Mononuclear cell (primary cell): Measurements from ENCODE around the gene SKIC3. TPM values are rescaled to one million over a fixed set of nuclear protein-coding genes. Genes with fewer than 3 reads are reported as not detected.
A peak's percentile ranks its signal among the peaks of the same experiment; 100 is the strongest.

Source experiments
- H3K27me3 ChIP-seq: 2 replicates; pipeline ENCODE4 v1.6.0; 2011; ENCODE audit warnings: low read length, control low read depth; ENCODE audit not compliant: insufficient read depth
- H3K4me1 ChIP-seq: 2 replicates; pipeline ENCODE4 v1.5.1; 2011; ENCODE audit warnings: mild to moderate bottlenecking, low read length, control low read depth; ENCODE audit not compliant: insufficient read depth
- H3K4me3 ChIP-seq: 2 replicates; pipeline ENCODE4 v1.5.1; 2011; ENCODE audit warnings: mild to moderate bottlenecking, low read length, moderate library complexity
- H3K9me3 ChIP-seq: 2 replicates; pipeline ENCODE4 v1.5.1; 2011; ENCODE audit warnings: low read depth, mild to moderate bottlenecking, control low read depth, low read length
- total RNA-seq: library from RNA; depleted of rRNA; stranded (reverse); fragments of >200 nt; gene quantifications from one replicate; pipeline ENCODE4 v1.2.3, GENCODE V29; 2012

The SKIC3 gene
- 65.0 TPM for total RNA-seq

DNA sequence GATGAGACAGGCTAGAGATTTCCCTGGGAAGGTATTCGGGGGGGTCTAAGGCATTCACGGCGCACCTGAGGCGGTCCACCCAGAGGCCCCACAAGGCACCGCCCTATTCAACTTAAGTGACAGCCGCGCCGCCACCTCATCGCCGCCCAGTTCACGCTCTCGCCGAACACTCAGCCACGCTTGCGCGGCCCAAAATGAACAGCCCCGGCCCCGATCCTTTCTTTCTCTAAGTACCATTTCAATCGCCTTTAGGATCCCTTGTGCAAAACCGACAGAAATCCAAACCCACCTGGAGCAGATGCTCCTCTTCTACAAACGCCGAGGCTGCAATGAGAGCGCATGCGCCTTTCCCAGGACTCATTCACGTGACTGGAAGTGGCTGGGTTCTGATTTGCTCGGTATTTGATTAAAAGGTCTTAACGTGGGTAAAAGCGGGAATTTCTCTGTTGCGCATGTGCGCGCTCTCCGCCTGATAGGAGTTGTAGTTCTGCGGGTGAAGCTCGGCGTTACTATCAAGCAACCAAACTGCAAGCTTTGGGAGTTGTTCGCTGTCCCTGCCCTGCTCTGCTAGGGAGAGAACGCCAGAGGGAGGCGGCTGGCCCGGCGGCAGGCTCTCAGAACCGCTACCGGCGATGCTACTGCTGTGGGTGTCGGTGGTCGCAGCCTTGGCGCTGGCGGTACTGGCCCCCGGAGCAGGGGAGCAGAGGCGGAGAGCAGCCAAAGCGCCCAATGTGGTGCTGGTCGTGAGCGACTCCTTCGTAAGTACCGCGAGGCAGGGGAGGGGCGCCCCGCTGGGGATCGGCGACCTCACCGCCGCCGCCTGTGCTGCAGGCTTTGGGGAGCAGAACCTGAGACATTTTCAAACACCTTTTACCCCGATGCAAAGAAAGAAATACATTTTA lies at the start of gene SKIC3, which contains the start of gene ARSK:
SKIC3 (minus strand) TSS at position 331 of the 902 bp plus-strand sequence. CDS start 7,827 bp downstream, outside the sequence.
ARSK (plus strand) TSS at position 455 of the 902 bp plus-strand sequence; CDS start at position 633, 178 bp downstream.
- H3K4me3 ChIP-seq = peak within 1 kb of the TSS; percentile 77

GRCh38 chr5:95600557-95600956 lies 45.8 kb upstream of the SKIC3 start:
- Histone ChIP-seq H3K9me3 (no peaks in the 10 kb centered on the region), H3K4me3 (no peak overlapping the region), H3K27me3 (no peaks in the 10 kb centered on the region), H3K4me1 (no peaks in the 10 kb centered on the region)

More for the DNA sequence above, at the start of gene SKIC3, which contains the start of gene ARSK:
- H3K9me3 ChIP-seq = no peaks in the 10 kb centered on the region
- peaks cover 21% of the 10 kb centered on the region for H3K4me1 ChIP-seq
- no peaks in the 10 kb centered on the region for H3K27me3 ChIP-seq

DNA sequence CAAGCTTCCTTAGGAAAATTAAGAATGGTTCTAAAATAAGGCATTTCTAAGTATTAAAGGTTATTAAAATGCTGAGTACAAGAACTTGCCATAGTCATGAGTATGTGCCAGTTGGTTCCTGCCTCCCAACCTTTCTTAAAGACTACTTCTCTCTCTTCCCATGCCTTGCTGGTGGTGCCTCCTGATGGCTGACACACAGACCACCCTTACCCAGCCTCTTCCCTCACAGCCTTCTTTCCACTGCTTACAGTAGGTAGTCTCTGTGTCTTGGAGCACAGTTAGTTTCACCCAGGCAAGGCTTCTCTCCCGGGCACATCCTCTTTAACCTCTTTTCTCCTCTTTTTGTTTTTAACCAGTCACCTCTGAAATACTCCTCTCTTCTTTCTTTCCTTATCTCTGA lies 44.5 kb upstream of the SKIC3 start:
- no peaks in the 10 kb centered on the region for H3K9me3 ChIP-seq

GRCh38 chr5:95595289-95595931 lies 40.6 kb upstream of the SKIC3 start:
- H3K27me3 ChIP-seq = no peaks in the 10 kb centered on the region
- no peaks in the 10 kb centered on the region for H3K9me3 ChIP-seq
- no peak overlapping the region for H3K4me3 ChIP-seq
- H3K4me1 ChIP-seq = no peaks in the 10 kb centered on the region

More for the DNA sequence above, 44.5 kb upstream of the SKIC3 start:
- H3K4me3 ChIP-seq = no peak overlapping the region
- H3K27me3 ChIP-seq = no peaks in the 10 kb centered on the region
- no peaks in the 10 kb centered on the region for H3K4me1 ChIP-seq

DNA sequence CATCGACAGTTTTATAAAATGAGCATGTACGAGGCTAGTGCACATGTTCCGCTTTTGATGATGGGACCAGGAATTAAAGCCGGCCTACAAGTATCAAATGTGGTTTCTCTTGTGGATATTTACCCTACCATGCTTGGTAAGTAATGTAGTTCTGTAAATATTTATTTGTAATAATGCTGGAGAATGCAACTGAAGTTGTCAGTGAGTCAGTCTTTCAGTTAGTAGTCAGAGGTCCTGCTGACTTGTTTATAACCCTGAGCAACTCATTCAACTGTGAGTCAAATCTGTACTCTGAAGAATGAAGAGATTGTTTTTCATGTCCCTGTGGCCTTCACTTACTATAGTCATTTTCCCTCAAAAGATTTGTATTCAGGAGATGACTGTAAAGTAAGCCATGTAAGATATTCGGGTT lies 36.7 kb upstream of the SKIC3 start:
- Histone ChIP-seq H3K4me3 (no peak overlapping the region), H3K27me3 (no peaks in the 10 kb centered on the region), H3K9me3 (no peaks in the 10 kb centered on the region), H3K4me1 (no peaks in the 10 kb centered on the region)

GRCh38 chr5:95590880-95591279 lies 36.1 kb upstream of the SKIC3 start:
- no peaks in the 10 kb centered on the region for H3K9me3 ChIP-seq
- no peaks in the 10 kb centered on the region for H3K4me1 ChIP-seq
- H3K27me3 ChIP-seq = no peaks in the 10 kb centered on the region
- H3K4me3 ChIP-seq = no peak overlapping the region

GRCh38 chr5:95583992-95584391 lies 29.2 kb upstream of the SKIC3 start:
- no peak overlapping the region for H3K4me3 ChIP-seq
- no peaks in the 10 kb centered on the region for H3K4me1 ChIP-seq
- no peaks in the 10 kb centered on the region for H3K27me3 ChIP-seq
- no peaks in the 10 kb centered on the region for H3K9me3 ChIP-seq

GRCh38 chr5:95581576-95581975 lies 26.8 kb upstream of the SKIC3 start:
- Histone ChIP-seq H3K4me1 (no peaks in the 10 kb centered on the region), H3K4me3 (no peak overlapping the region), H3K27me3 (no peaks in the 10 kb centered on the region), H3K9me3 (no peaks in the 10 kb centered on the region)

GRCh38 chr5:95572016-95572415 lies 17.2 kb upstream of the SKIC3 start:
- Histone ChIP-seq H3K4me3 (no peak overlapping the region), H3K27me3 (no peaks in the 10 kb centered on the region), H3K4me1 (no peaks in the 10 kb centered on the region), H3K9me3 (no peaks in the 10 kb centered on the region)

DNA sequence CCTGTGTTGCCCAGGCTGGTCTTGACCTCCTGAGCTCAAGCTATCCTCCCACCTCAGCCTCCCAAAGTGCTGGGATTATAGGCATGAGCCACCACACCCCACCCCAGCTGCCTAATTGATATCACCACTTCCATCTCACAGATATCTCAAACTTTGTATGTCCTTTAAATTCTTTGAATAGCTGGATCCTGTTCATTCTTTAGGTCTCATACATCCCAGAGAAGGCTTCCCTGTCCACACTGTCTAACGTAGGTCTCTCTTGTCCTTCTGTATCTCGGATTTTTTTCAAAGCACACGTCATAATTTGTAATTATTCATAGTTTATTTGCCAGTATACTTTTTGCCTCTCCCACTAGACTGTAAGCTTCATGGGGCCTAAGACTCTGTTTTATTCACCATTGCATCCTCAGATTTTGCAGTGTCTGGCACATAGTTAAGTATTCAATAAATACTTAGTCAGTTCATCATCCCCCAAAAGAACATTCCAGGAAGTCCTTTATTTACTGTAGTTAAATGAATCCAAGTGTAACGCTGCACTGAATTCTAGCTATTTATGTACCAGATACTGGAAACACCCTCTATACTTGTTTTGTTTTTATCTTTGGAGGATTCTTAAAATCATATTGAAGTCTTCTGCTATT lies 10.6 kb upstream of the SKIC3 start:
- H3K27me3 ChIP-seq = no peaks in the 10 kb centered on the region
- no peaks in the 10 kb centered on the region for H3K4me1 ChIP-seq
- H3K4me3 ChIP-seq = no peak overlapping the region
- H3K9me3 ChIP-seq = no peaks in the 10 kb centered on the region

DNA sequence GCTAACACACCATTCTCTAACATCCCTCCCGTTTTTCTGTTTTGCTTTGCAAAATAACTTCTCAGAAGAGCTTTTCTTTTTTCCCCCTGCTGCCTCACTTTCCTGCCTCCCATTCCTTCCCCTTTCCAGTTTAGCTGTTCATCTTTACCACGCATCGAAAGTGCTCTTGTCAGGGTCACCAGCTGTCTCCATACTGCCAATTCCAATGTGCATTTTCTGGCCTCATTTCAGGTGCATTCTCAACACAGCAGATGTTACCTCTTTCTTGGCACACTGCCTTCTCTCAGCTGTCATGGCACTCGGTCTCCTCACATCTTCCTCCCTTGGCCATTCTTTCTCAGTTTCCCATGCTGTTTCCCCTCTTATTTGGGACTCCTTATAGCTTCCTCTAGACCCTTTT lies 9.7 kb upstream of the SKIC3 start:
- Histone ChIP-seq H3K4me3 (no peak overlapping the region), H3K4me1 (no peaks in the 10 kb centered on the region), H3K9me3 (no peaks in the 10 kb centered on the region), H3K27me3 (no peaks in the 10 kb centered on the region)

DNA sequence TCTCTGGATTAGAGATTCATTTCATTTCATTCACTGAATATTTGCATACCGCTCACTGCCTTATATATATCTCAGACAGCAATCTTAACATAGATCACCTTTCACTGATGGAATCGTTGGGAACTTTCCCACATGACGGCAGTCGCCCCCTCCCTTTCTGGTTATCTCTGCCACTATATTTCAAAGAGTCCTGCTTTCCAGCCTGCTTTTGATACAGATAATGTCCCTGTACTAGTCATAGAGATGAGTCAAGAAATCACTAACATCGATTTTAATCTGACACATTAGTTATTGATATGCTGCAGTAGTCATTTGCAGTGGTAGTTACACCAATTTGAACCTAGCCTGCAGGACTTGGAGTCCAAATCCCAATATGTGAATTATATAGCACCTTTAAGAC lies 8.6 kb upstream of the SKIC3 start:
- Histone ChIP-seq H3K4me1 (no peaks in the 10 kb centered on the region), H3K9me3 (no peaks in the 10 kb centered on the region), H3K4me3 (no peak overlapping the region), H3K27me3 (no peaks in the 10 kb centered on the region)

DNA sequence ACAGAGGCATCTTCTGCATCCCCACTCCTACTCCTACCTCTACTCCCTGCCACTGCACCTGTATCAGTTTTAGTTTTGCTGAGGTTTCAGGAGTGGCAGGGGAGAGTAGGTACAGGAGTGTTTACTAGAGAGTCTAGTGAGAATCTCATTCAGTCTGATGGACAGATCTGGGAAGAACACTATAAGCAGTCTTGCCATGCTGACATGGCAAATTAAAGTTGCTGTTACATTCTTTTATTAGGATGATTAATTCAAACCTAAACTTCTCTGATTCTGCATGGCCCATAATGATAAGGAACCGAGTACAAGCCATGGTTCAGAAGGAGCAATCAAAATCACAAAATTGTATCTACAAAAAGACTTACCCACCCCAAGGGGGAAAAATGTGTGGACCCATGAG lies 7.5 kb upstream of the SKIC3 start:
- H3K4me1 ChIP-seq = no peaks in the 10 kb centered on the region
- H3K27me3 ChIP-seq = no peaks in the 10 kb centered on the region
- H3K4me3 ChIP-seq = no peak overlapping the region
- H3K9me3 ChIP-seq = no peaks in the 10 kb centered on the region

- H3K27me3 ChIP-seq = no peaks in the 10 kb centered on the region
- H3K4me1 ChIP-seq = peaks cover 21% of the 10 kb centered on the region
- no peaks in the 10 kb centered on the region for H3K9me3 ChIP-seq
- H3K4me3 ChIP-seq = no peak overlapping the region
Measured at GRCh38 chr5:95557841-95558240, 3.1 kb upstream of the SKIC3 start.

DNA sequence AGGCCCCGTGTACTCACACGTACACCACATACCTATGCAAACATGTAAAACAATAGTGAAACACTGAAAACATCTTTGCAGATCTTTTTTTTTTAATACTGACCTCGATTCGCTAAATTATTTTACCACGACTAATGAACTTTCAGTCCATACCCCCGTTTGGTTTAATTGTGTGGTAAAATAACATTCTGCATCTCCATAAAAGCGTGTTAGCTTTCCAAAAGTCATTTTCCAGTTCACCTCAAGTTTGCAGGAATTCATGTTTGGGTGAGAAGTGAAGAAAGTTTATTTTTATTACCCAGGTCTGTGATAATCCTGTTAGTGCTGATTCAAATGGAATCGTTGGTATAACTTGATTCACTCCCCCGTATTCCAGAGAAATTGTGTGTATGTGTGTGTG lies 776 bp upstream of the SKIC3 start:
- H3K9me3 ChIP-seq = no peaks in the 10 kb centered on the region
- peak overlapping the region; percentile 77 for H3K4me3 ChIP-seq
- H3K4me1 ChIP-seq = peaks cover 21% of the 10 kb centered on the region
- H3K27me3 ChIP-seq = no peaks in the 10 kb centered on the region
